Panc1 (cell line): Measurements from ENCODE around the gene RNASE1. TPM values are rescaled to one million over a fixed set of nuclear protein-coding genes. Genes with fewer than 3 reads are reported as not detected.
"Not testable (repeated sequence)": the region's sequence is repeated elsewhere in the genome, so short reads cannot be mapped to it uniquely, and the experiment has no call there.

Experiments
- ATAC-seq: fragments of 200-7000 bp; cut with Tn5 transposase; 2 replicates; pipeline ENCODE4 v1.9.1; 2020; ENCODE audit warnings: mild to moderate bottlenecking, moderate library complexity
- BruUV-seq: library from RNA; stranded (reverse); fragments of 400-500 nt; replicated peaks from 2 replicates; lab custom pipeline; 2021; lab: Mats Ljungman, UMichigan
- CTCF ChIA-PET: fragments of 300-600 bp; sonication (Branson Sonifier 250); formaldehyde crosslinking; loops from one replicate; lab custom pipeline; 2022; ENCODE audit warnings: antibody characterized with exemption; lab: Charles Lee
- POLR2A ChIA-PET: fragments of 300-600 bp; sonication (Branson Sonifier 250); formaldehyde crosslinking; loops from one replicate; lab custom pipeline; 2022; ENCODE audit warnings: antibody characterized with exemption; lab: Charles Lee
- DNase-seq: peaks from one replicate; pipeline ENCODE4 v3.0.0-alpha.2; 2010; ENCODE audit warnings: low read depth, low spot score
- H3K27ac ChIP-seq: 2 replicates; pipeline ENCODE4 v1.5.1; 2011; ENCODE audit warnings: mild to moderate bottlenecking, low read length, inconsistent platforms
- H3K27me3 ChIP-seq: fragments of 200-500 bp; sonication (Bioruptor generic); 2 replicates; pipeline ENCODE4 v1.6.0; 2014; ENCODE audit warnings: low read length, inconsistent platforms; ENCODE audit not compliant: control insufficient read depth, insufficient read depth
- H3K36me3 ChIP-seq: fragments of 200-500 bp; sonication (Bioruptor generic); 2 replicates; pipeline ENCODE4 v1.5.1; 2014; ENCODE audit warnings: inconsistent platforms, mild to moderate bottlenecking, low read length, moderate library complexity; ENCODE audit not compliant: control insufficient read depth, insufficient read depth
- H3K4me1 ChIP-seq: 2 replicates; pipeline ENCODE4 v1.5.1; 2011; ENCODE audit warnings: inconsistent platforms, mild to moderate bottlenecking, low read length, moderate library complexity; ENCODE audit not compliant: control insufficient read depth, insufficient read depth
- H3K4me3 ChIP-seq, 2 experiments: 2 replicates each; pipeline ENCODE4 v1.5.1; 2011 to 2012; ENCODE audit warnings: low read depth in 2 of 2, low read length in 2 of 2, mild to moderate bottlenecking in 2 of 2, inconsistent platforms in 1 of 2, moderate library complexity in 1 of 2
- H3K9me3 ChIP-seq: fragments of 200-500 bp; sonication (Bioruptor generic); 2 replicates; pipeline ENCODE4 v1.5.1; 2014; ENCODE audit warnings: low read depth, mild to moderate bottlenecking, inconsistent platforms, low read length, moderate library complexity; ENCODE audit not compliant: control insufficient read depth, insufficient read depth
- POLR2AphosphoS5 ChIP-seq: IDR thresholded peaks from 2 replicates; pipeline ENCODE4 v1.6.1; 2012; ENCODE audit warnings: mild to moderate bottlenecking, low read depth, low read length, moderate library complexity
- REST ChIP-seq, 2 experiments: IDR thresholded peaks; 2 replicates each; pipeline ENCODE4 v1.6.1; 2011 to 2012; ENCODE audit warnings: low read depth in 2 of 2, control low read depth in 1 of 2, low read length in 1 of 2, mild to moderate bottlenecking in 1 of 2, moderate library complexity in 1 of 2; ENCODE audit not compliant: insufficient read depth in 1 of 2
- SIN3A ChIP-seq: IDR thresholded peaks from 2 replicates; pipeline ENCODE4 v1.6.1; 2012; ENCODE audit warnings: low read depth, mild to moderate bottlenecking, low read length, moderate library complexity, borderline replicate concordance; ENCODE audit not compliant: insufficient read depth
- TCF7L2 ChIP-seq: IDR thresholded peaks from 2 replicates; pipeline ENCODE4 v1.6.1; 2011; ENCODE audit warnings: mild to moderate bottlenecking, low read depth, low read length, inconsistent platforms
- in situ Hi-C: cut with HindIII; loops from 2 replicates; pipeline ENCODE4 v1.10.0; 2016; ENCODE audit warnings: low sequenced_read_pairs, low pct_unique_long_range_greater_than_20kb
- intact Hi-C: fragments of 100-400 bp; cut with micrococcal nuclease; formaldehyde crosslinking; loops from one replicate; pipeline ENCODE4 v1.10.0; 2022; ENCODE audit not compliant: unreplicated experiment
- total RNA-seq: library from RNA; stranded (reverse); gene quantifications from one replicate; pipeline ENCODE4 v1.2.1, GENCODE V29; 2021; ENCODE audit not compliant: unreplicated experiment
- TF ChIP-seq, protein P1 (sequence below): fragments of 450-650 bp; IDR thresholded peaks from 2 replicates; pipeline ENCODE4 v1.5.1; 2017; ENCODE audit warnings: mild to moderate bottlenecking

Gene RNASE1
- total RNA-seq, 1 experiment from 2014 or later = 0.69 TPM

DNA sequence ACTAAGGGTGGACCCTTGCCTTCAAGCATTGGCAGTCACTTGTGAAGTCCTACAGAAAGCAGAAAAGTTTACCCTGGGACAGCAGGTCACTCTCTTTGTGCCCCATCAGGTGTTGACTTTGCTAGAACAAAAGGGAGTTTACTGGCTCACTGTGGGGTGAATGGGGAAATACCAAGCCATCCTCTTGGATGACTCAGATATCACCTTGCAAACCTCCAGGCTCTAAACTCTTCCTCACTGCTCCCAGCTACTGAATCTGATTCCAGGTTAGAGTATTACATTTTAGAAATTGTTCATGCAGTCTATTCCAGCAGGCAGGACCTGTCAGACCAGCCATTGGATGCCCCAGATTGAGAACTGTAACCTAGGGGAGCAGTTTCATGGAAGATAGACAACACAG lies 41.7 kb downstream of the RNASE1 start:
- Histone ChIP-seq H3K4me1 (no peaks in the 10 kb centered on the region), H3K36me3 (no peaks in the 10 kb centered on the region), H3K27ac (no peak overlapping the region), H3K27me3 (no peaks in the 10 kb centered on the region), H3K4me3 (no peak overlapping the region), H3K9me3 (no peaks in the 10 kb centered on the region)
- in situ Hi-C loops (no loop called here), intact Hi-C loops (no loop called here)
- POLR2A ChIA-PET = no interaction called here
- TF ChIP-seq, protein P1, sequence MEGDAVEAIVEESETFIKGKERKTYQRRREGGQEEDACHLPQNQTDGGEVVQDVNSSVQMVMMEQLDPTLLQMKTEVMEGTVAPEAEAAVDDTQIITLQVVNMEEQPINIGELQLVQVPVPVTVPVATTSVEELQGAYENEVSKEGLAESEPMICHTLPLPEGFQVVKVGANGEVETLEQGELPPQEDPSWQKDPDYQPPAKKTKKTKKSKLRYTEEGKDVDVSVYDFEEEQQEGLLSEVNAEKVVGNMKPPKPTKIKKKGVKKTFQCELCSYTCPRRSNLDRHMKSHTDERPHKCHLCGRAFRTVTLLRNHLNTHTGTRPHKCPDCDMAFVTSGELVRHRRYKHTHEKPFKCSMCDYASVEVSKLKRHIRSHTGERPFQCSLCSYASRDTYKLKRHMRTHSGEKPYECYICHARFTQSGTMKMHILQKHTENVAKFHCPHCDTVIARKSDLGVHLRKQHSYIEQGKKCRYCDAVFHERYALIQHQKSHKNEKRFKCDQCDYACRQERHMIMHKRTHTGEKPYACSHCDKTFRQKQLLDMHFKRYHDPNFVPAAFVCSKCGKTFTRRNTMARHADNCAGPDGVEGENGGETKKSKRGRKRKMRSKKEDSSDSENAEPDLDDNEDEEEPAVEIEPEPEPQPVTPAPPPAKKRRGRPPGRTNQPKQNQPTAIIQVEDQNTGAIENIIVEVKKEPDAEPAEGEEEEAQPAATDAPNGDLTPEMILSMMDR = no peak
- TF ChIP-seq POLR2AphosphoS5 (no peak), TCF7L2 (no peak), SIN3A (no peak), REST (IDR thresholded peaks at IDR 0.05; ENCODE audit: insufficient read depth in 1 of 2, low read depth in 2 of 2, low read length in 1 of 2) (no peak)
- no TSS peak for BruUV-seq
- ATAC-seq (no peak), DNase-seq (no peak)
- CTCF ChIA-PET = no interaction called here

GRCh38 chr14:20759465-20759864 lies 43.2 kb downstream of the RNASE1 start:
- BruUV-seq, H3K4me1 ChIP-seq, in situ Hi-C loops, H3K27me3 ChIP-seq, POLR2A ChIA-PET, CTCF ChIA-PET, H3K4me3 ChIP-seq, intact Hi-C loops, ATAC-seq, H3K27ac ChIP-seq, DNase-seq, H3K36me3 ChIP-seq, H3K9me3 ChIP-seq: not testable (repeated sequence)

DNA sequence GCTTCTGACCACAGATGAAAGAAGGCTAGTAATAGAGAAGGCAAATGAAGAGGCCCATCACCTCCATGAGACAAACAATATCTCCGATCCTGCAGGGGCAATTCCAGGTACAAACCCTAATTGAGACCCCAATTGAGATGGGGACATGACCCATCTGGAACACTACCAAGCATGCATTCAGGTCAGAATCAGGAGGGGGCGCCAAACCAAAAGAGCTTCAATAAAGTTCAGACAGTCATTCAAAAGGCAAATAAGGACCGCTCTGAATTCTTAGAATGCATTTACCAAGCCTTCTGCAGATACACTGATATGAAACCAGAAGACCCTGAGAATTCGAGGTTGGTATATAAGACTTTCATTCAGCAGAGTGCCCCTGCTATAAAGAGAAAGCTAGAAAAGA lies 44.7 kb downstream of the RNASE1 start:
- TF ChIP-seq POLR2AphosphoS5 = no peak
- TF ChIP-seq, protein P1 = peak; percentile 20; the same call in 1 of the 2 replicates
- ChIA-PET POLR2A (no interaction called here), CTCF (no interaction called here)
- no peaks in the 10 kb centered on the region for H3K4me1 ChIP-seq
- in situ Hi-C loops (no loop called here), intact Hi-C loops (no loop called here)
- no TSS peak for BruUV-seq
- H3K9me3 ChIP-seq = no peaks in the 10 kb centered on the region
- DNase-seq (no peak), ATAC-seq (no peak)
- no peaks in the 10 kb centered on the region for H3K36me3 ChIP-seq
- H3K4me3 ChIP-seq = no peak overlapping the region
- H3K27ac ChIP-seq = no peak overlapping the region
- H3K27me3 ChIP-seq = no peaks in the 10 kb centered on the region
